Measurements from ENCODE around the gene FADD. TPM values are rescaled to one million over a fixed set of nuclear protein-coding genes. Genes with fewer than 3 reads are reported as not detected.
A peak's percentile ranks its signal among the peaks of the same experiment; 100 is the strongest.

Gene FADD
- total RNA-seq, 2 donors from 2014 or later: 30.9 to 32.3 TPM

DNA sequence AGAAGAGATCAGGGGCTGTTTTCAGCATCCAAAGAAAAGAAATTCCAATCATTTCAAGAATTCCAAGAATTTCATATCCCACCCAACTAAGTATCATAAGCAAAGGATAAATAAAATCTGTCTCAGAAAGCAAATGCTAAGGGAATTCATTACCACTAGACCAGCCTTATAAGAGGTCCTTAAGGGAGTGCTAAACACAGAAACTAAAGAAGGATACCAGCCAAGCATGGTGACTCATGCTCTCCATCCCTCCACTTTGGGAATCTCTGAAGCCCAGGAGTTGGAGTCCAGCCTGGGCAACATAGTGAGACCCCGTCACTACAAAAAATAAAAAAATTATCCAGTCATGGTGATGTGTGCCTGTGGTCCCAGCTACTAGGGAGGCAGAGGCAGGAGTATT, 17.8 kb downstream of the FADD start:
- no peaks in the 10 kb centered on the region for H3K9me3 Mint-ChIP-seq
- no peak for ATAC-seq
- no peak overlapping the region for H3K27ac Mint-ChIP-seq
- H3K4me1 Mint-ChIP-seq (ENCODE audit: low read depth in 2 of 2): peaks cover 0 to 3% of the 10 kb centered on the region in 2 donors
- no peak for DNase-seq (ENCODE audit: low spot score)
- H3K27me3 Mint-ChIP-seq: peaks cover 24 to 32% of the 10 kb centered on the region in 2 donors
- H3K4me3 Mint-ChIP-seq: no peak overlapping the region
- H3K36me3 Mint-ChIP-seq: no peaks in the 10 kb centered on the region

DNA sequence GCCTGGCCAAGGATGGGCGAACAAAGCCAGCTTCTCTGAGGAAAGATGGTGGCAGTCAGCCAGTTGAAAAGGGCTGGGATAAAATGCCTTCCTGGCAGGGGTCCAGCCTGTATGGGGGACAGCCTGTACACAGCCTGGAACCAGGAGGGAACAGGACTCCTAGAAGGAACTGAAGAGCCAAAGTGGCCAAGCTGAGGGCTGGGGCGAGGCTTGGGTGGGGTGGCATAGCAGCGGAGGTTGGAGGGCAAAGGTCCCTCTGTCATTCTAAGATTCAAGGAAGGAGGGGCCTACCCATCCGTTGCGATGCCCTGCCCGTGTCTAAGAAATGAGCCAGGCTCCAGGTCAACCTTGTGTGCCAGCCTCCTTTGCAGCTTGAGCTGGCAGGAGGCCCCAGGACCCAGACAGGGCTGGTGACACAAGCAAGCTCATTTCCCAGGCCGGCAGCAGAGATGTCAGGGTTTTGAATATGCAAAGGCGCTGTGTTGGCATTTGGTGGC, 22.6 kb downstream of the FADD start:
- ATAC-seq: peak in 1 of 2 donors; percentile 24
- H3K9me3 Mint-ChIP-seq: no peaks in the 10 kb centered on the region
- no peak for DNase-seq (ENCODE audit: low spot score)
- H3K27ac Mint-ChIP-seq: no peak overlapping the region
- H3K4me3 Mint-ChIP-seq: no peak overlapping the region
- H3K36me3 Mint-ChIP-seq: no peaks in the 10 kb centered on the region
- no peaks in the 10 kb centered on the region for H3K4me1 Mint-ChIP-seq (ENCODE audit: low read depth in 2 of 2)
- peaks cover 4 to 8% of the 10 kb centered on the region in 2 donors for H3K27me3 Mint-ChIP-seq

DNA sequence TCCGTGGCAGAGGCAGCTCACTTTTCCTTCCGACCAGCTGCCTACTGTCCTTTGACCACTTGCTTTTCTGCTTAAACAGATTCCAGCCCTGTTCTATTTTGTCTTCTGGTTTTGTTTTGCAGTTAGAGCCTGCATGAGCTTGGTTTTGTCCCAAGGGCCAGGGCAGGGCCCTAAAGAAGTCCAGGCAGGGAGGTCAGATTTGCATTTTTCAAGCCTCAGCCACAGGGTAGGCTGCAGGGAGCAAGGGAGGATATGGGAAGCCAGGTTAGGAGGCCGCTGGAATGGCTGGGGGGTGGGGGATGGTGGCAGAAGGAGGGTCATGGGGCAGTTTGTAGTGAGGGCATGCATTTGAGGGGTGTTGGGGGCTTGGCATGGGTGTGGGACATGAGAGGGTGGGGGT, 23.1 kb downstream of the FADD start:
- ATAC-seq (no peak), DNase-seq (ENCODE audit: low spot score) (no peak)
- no peaks in the 10 kb centered on the region for H3K4me1 Mint-ChIP-seq (ENCODE audit: low read depth in 2 of 2)
- peaks cover 4 to 8% of the 10 kb centered on the region in 2 donors for H3K27me3 Mint-ChIP-seq
- no peaks in the 10 kb centered on the region for H3K36me3 Mint-ChIP-seq
- no peaks in the 10 kb centered on the region for H3K9me3 Mint-ChIP-seq
- H3K4me3 Mint-ChIP-seq: no peak overlapping the region
- H3K27ac Mint-ChIP-seq: no peak overlapping the region

DNA sequence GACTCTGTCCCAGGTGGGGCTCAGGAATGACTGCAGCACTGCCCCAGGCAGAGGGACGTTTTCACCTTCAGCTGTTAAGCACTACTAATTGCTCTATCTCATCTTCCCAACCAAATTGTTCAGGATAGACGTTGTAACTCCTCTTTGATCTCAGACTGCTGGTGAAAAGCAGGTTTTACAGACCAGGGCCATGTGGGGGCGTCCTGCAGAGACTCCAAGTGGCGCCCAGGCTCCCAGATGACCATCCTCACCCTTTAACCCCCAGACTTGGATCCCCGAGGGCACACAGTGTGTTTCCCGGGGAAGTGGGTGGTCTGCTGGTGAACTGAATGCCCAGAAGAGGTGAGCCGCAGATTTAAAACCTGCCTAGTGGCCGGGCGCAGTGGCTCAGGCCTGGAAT, 23.9 kb downstream of the FADD start:
- peaks cover 4 to 8% of the 10 kb centered on the region in 2 donors for H3K27me3 Mint-ChIP-seq
- H3K9me3 Mint-ChIP-seq: no peaks in the 10 kb centered on the region
- no peaks in the 10 kb centered on the region for H3K4me1 Mint-ChIP-seq (ENCODE audit: low read depth in 2 of 2)
- H3K27ac Mint-ChIP-seq: no peak overlapping the region
- DNase-seq (ENCODE audit: low spot score): no peak
- no peak overlapping the region for H3K4me3 Mint-ChIP-seq
- ATAC-seq: no peak
- no peaks in the 10 kb centered on the region for H3K36me3 Mint-ChIP-seq

DNA sequence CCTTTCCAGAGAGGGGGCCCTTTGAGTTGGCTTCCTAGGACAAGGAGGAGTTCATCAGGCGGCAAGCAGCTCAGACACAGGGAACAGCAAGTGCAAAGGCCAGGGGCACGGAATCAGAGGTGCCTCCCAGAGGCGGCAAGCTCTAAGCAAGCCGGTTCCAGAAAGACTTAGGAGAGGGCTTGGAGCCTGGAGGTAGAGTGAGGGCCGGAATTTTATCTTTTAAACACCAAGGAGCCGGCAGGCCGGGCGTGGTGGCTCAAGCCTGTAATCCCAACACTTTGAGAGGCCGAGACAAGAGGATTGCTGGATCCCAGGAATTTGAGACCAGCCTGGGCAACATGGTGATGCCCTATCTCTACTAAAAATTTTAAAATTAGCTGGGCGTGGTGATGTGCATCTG, 26.6 kb downstream of the FADD start:
- no peak overlapping the region for H3K27ac Mint-ChIP-seq
- peaks cover 0 to 8% of the 10 kb centered on the region in 2 donors for H3K27me3 Mint-ChIP-seq
- no peaks in the 10 kb centered on the region for H3K9me3 Mint-ChIP-seq
- no peak overlapping the region for H3K4me3 Mint-ChIP-seq
- H3K36me3 Mint-ChIP-seq: no peaks in the 10 kb centered on the region
- ATAC-seq: no peak
- no peaks in the 10 kb centered on the region for H3K4me1 Mint-ChIP-seq (ENCODE audit: low read depth in 2 of 2)
- DNase-seq (ENCODE audit: low spot score): no peak

DNA sequence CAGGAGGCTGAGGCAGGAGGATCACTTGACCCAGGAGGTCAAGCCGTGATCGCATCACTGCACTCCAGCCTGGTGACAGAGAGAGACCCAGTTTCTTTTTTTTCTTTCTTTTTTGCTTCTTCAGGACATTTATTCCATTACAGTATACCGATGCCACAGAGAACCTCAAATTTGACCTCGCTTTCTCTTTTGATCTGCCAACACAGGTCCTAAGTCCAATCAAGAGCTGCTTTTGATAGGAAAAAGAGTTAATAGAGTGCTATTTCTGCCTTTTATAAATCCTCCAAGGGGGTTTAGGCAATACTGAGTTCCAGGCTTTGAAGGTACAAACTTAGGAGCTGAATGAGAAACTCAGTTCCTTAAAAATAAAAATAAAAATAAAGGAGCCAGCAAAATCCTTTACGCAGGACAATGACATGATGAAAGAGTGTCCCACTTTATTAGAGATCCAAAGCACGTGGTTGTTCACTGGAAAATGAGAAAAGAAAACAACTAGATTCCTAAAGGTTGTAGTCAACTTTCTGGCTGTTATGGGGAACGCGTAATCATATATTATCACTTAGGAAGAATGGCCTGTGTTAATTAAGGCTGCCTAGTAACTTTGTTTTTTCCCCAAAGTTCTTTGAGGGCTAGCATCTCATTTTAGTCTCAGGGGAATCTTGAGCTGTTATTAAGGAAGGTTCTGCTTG, 27.2 kb downstream of the FADD start:
- no peak overlapping the region for H3K4me3 Mint-ChIP-seq
- ATAC-seq (no peak), DNase-seq (ENCODE audit: low spot score) (no peak)
- no peaks in the 10 kb centered on the region for H3K9me3 Mint-ChIP-seq
- no peaks in the 10 kb centered on the region for H3K4me1 Mint-ChIP-seq (ENCODE audit: low read depth in 2 of 2)
- H3K27me3 Mint-ChIP-seq: peaks cover 0 to 8% of the 10 kb centered on the region in 2 donors
- no peaks in the 10 kb centered on the region for H3K36me3 Mint-ChIP-seq
- no peak overlapping the region for H3K27ac Mint-ChIP-seq

DNA sequence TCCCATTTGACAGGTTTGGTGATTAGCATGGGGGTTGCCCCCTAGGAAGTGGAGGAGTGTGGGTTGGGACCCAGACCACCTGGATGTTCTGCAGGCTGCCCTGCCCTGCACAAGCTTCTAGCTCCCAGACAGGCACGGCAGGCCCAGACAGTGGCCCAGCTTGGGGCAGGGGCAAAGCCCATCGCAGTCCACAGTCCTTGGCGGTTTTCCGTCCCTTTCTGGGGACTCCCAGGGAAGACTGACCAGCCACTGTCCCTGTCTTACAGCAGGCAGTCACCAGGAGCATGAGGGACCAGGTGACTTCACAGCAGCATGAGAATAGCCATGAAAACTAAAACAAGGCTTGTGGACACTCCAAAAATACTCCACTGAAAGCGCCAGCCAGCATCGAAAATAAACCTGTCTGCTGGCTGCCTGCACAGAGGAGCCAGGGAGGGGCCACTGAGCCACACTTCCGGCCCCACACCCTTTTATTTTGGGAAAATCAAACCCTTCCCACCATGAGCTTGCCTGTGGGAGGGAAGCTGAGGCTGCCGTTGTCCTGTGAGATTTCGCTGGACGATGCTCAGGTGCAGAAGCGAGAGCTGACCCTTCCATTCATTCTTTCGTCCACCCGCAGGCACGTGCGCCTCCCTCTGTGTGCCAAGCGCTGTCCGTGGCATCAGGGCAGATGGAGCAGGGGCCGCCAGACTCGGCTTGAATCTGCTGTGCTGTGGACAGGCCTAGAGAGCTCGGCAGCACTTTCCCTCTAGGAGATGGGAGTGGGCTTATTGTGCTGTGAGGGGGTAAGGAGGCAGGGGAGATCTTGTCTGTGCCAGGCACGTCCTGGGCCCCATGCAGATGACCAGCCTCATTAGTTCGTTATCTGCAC, 28.0 kb downstream of the FADD start:
- peaks cover 0 to 8% of the 10 kb centered on the region in 2 donors for H3K27me3 Mint-ChIP-seq
- H3K4me3 Mint-ChIP-seq: no peak overlapping the region
- H3K27ac Mint-ChIP-seq: no peak overlapping the region
- DNase-seq (ENCODE audit: low spot score) (no peak), ATAC-seq (no peak)
- H3K36me3 Mint-ChIP-seq: no peaks in the 10 kb centered on the region
- no peaks in the 10 kb centered on the region for H3K9me3 Mint-ChIP-seq
- no peaks in the 10 kb centered on the region for H3K4me1 Mint-ChIP-seq (ENCODE audit: low read depth in 2 of 2)

DNA sequence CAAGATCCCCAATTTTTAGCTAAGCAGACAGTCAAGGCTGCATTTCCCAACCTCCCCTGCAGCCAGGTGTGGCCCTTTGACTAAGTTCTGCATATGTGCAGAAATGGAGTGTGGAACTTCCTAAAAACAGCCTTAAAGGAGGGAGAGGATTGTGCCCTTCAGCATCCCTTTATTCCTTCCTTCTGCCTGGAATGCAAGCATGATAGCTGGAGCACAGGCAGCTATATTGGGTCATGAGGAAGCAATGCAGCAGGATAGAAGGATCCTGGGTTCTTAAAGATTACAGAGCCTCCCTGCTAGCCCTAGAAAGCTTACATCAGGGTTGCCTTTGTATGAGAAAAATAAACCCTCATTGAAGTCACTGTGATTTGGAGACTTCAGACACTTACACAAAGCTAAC, 29.9 kb downstream of the FADD start:
- Mint-ChIP-seq H3K27ac (no peak overlapping the region), H3K4me3 (no peak overlapping the region), H3K27me3 (peaks cover 6% of the 10 kb centered on the region in 2 donors), H3K9me3 (no peaks in the 10 kb centered on the region), H3K4me1 (ENCODE audit: low read depth in 2 of 2) (no peaks in the 10 kb centered on the region), H3K36me3 (no peaks in the 10 kb centered on the region)
- DNase-seq (ENCODE audit: low spot score): no peak
- no peak for ATAC-seq

DNA sequence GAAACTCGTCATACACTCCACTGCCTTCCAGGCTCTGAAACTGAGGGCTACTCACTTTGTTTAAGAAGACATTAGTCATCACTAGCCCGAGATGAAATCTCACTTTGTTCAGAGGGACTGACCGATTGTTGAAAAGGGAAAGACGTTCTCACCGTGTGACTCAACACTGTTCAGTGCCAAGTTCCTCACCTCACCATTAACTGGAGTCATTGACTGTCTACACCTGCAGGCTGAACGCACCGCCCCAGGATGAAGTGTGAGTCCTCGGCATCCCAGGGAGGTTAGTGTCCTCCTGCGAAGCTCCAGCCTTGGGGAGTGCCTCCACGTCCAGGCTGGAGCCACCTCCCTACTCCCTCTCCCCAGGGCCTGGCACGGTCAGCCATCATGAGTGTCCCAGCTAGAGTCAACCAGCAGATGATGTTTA, 30.4 kb downstream of the FADD start:
- Mint-ChIP-seq H3K9me3 (no peaks in the 10 kb centered on the region), H3K36me3 (no peaks in the 10 kb centered on the region)
- peak in 1 of 2 donors; percentile 38 for ATAC-seq

DNA sequence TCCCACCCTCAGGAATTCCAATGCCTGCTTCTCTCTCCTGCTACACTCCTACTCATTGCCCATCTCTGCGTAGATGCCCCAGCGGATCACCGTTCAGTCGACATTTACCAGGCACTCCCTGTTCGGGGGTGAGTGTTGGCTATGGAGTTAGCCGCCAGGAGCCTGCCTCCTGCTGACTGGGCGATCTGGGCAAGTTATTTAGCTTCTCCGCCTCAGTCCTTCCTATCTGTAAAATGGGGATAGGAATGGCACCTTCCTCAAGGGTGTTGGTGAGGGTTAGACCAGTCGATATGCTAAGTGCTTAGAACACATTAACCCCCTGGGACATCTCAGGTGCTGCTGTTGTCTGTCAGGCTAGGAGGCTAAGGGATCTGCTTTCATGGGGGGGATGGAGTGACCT, 30.9 kb downstream of the FADD start:
- H3K36me3 Mint-ChIP-seq: no peaks in the 10 kb centered on the region
- H3K4me3 Mint-ChIP-seq: no peak overlapping the region
- no peaks in the 10 kb centered on the region for H3K9me3 Mint-ChIP-seq
- H3K27ac Mint-ChIP-seq: no peak overlapping the region
- ATAC-seq (no peak), DNase-seq (ENCODE audit: low spot score) (no peak)
- H3K4me1 Mint-ChIP-seq (ENCODE audit: low read depth in 2 of 2): no peaks in the 10 kb centered on the region
- peaks cover 6 to 7% of the 10 kb centered on the region in 2 donors for H3K27me3 Mint-ChIP-seq

More for the DNA sequence above, 30.4 kb downstream of the FADD start:
- H3K4me1 Mint-ChIP-seq (ENCODE audit: low read depth in 2 of 2): no peaks in the 10 kb centered on the region
- DNase-seq (ENCODE audit: low spot score): no peak
- H3K4me3 Mint-ChIP-seq: no peak overlapping the region
- H3K27me3 Mint-ChIP-seq: peaks cover 6 to 7% of the 10 kb centered on the region in 2 donors
- no peak overlapping the region for H3K27ac Mint-ChIP-seq

DNA sequence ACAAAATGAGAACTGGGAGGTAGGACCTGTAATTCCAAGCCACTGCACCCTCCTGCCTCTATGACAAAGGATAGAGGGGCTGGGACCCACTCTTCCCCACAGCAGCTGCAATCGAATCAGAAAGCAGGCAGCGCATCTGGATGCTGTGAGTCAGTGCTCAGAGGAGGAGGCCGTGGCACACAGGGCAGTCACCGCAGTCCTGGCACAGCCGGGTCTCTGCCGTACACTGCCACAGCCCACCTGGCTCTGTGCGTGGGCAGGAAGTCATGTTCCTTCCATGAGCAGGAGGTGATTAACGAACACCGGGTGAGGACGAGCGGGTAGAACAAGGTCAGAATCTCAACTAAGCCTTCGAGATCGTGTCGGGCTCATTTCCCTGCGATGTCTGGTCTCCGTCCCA, 37.2 kb downstream of the FADD start:
- H3K27me3 Mint-ChIP-seq: peaks cover 30 to 34% of the 10 kb centered on the region in 2 donors
- no peaks in the 10 kb centered on the region for H3K36me3 Mint-ChIP-seq
- H3K4me1 Mint-ChIP-seq (ENCODE audit: low read depth in 2 of 2): no peaks in the 10 kb centered on the region
- DNase-seq (ENCODE audit: low spot score) (no peak), ATAC-seq (no peak)
- no peak overlapping the region for H3K4me3 Mint-ChIP-seq
- no peaks in the 10 kb centered on the region for H3K9me3 Mint-ChIP-seq
- H3K27ac Mint-ChIP-seq: no peak overlapping the region

DNA sequence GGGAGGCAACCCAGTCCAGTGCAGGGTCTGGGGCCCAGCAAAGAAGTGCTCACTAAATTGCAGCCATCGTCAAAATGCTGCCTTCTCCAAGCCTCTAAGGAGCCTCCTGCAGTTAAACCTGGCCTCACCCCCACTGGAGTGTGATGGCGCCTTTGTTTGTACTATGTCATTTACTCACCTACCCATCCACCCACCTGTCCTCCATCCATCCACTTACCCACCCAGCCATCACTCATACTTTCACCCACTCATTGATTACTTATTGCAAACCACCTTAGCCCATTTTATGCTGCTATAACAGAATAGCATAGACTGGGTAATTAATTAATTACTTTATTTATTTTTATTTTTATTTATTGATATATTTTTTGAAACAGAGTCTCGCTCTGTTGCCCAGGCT, 38.6 kb downstream of the FADD start:
- DNase-seq (ENCODE audit: low spot score) (no peak), ATAC-seq (no peak)
- H3K4me3 Mint-ChIP-seq: no peak overlapping the region
- H3K9me3 Mint-ChIP-seq: no peaks in the 10 kb centered on the region
- no peak overlapping the region for H3K27ac Mint-ChIP-seq
- H3K36me3 Mint-ChIP-seq: no peaks in the 10 kb centered on the region
- peaks cover 30 to 41% of the 10 kb centered on the region in 2 donors for H3K27me3 Mint-ChIP-seq
- H3K4me1 Mint-ChIP-seq (ENCODE audit: low read depth in 2 of 2): no peaks in the 10 kb centered on the region

DNA sequence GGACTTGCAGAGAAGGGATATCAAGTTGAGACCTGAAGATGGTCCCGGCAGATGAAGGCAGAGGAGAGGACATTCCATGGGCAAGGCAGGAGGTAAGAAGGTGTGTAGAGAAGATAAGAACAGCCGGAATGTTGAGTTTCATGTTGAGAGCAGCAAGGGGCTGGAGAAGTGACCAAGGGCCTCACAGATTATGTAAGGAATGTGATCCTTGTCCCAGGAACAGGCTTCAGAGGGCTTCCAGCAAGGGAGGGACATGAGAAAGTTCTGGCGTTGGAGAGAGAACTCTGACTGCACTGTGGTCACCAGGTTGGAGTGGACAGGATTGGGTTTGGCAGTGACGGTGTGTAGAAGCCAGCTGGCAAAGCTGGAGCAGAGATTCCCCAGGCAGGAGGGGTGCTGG, 39.8 kb downstream of the FADD start:
- DNase-seq (ENCODE audit: low spot score) (no peak), ATAC-seq (no peak)
- Mint-ChIP-seq H3K36me3 (no peaks in the 10 kb centered on the region), H3K4me1 (ENCODE audit: low read depth in 2 of 2) (peaks cover 0 to 2% of the 10 kb centered on the region in 2 donors), H3K9me3 (no peaks in the 10 kb centered on the region), H3K4me3 (no peak overlapping the region), H3K27me3 (peaks cover 26 to 45% of the 10 kb centered on the region in 2 donors), H3K27ac (no peak overlapping the region)
